T-helper 2 cell treated with Interferon-gamma antibody and Interleukin-4, amounts not matched to agents 5 μg/mL and 100 μg/mL, for 36 hours (primary cell): ENCODE results near the gene LRMDA.

Experiments used
- DNase-seq: peaks from one replicate; pipeline ENCODE4 v3.0.0; 2021; ENCODE audit warnings: low spot score
- H3K27ac Mint-ChIP-seq: one replicate; pipeline ENCODE4 v1.8.0; 2021; ENCODE audit warnings: mild to moderate bottlenecking, mixed read lengths
- H3K27me3 Mint-ChIP-seq: one replicate; pipeline ENCODE4 v1.8.0; 2021; ENCODE audit warnings: low read depth, mixed read lengths
- H3K36me3 Mint-ChIP-seq: one replicate; pipeline ENCODE4 v1.8.0; 2021; ENCODE audit warnings: low read depth, mixed read lengths
- H3K4me1 Mint-ChIP-seq: one replicate; pipeline ENCODE4 v1.8.0; 2021; ENCODE audit warnings: low read depth, mixed read lengths
- H3K4me3 Mint-ChIP-seq: one replicate; pipeline ENCODE4 v1.8.0; 2022; ENCODE audit warnings: mild to moderate bottlenecking, moderate library complexity, mixed read lengths
- H3K9me3 Mint-ChIP-seq: one replicate; pipeline ENCODE4 v1.8.0; 2021; ENCODE audit warnings: mixed read lengths

The LRMDA gene

GRCh38 chr10:76230921-76231285, 799.5 kb downstream of the LRMDA start:
- Mint-ChIP-seq H3K4me3 (no peak overlapping the region), H3K27ac (no peak overlapping the region), H3K4me1 (no peaks in the 10 kb centered on the region), H3K36me3 (no peaks in the 10 kb centered on the region), H3K9me3 (peaks cover 2% of the 10 kb centered on the region), H3K27me3 (no peaks in the 10 kb centered on the region)
- DNase-seq = no peak

GRCh38 chr10:76231286-76231934, 800.0 kb downstream of the LRMDA start:
- no peak for DNase-seq
- H3K27ac Mint-ChIP-seq = no peak overlapping the region

GRCh38 chr10:76234499-76235226, 803.2 kb downstream of the LRMDA start:
- Mint-ChIP-seq H3K4me3 (no peak overlapping the region), H3K9me3 (no peaks in the 10 kb centered on the region), H3K27ac (no peak overlapping the region), H3K4me1 (no peaks in the 10 kb centered on the region), H3K36me3 (no peaks in the 10 kb centered on the region), H3K27me3 (no peaks in the 10 kb centered on the region)
- DNase-seq = no peak

More at GRCh38 chr10:76231286-76231934, 800.0 kb downstream of the LRMDA start:
- Mint-ChIP-seq H3K27me3 (no peaks in the 10 kb centered on the region), H3K9me3 (no peaks in the 10 kb centered on the region), H3K4me3 (no peak overlapping the region), H3K4me1 (no peaks in the 10 kb centered on the region), H3K36me3 (no peaks in the 10 kb centered on the region)

- DNase-seq = no peak
- H3K4me3 Mint-ChIP-seq = no peak overlapping the region
- H3K27me3 Mint-ChIP-seq = no peaks in the 10 kb centered on the region
- no peaks in the 10 kb centered on the region for H3K9me3 Mint-ChIP-seq
- H3K4me1 Mint-ChIP-seq = no peaks in the 10 kb centered on the region
- no peaks in the 10 kb centered on the region for H3K36me3 Mint-ChIP-seq
- H3K27ac Mint-ChIP-seq = no peak overlapping the region
Measured at GRCh38 chr10:76236356-76236755, 804.9 kb downstream of the LRMDA start.

GRCh38 chr10:76242956-76243355, 811.5 kb downstream of the LRMDA start:
- H3K4me1 Mint-ChIP-seq = no peaks in the 10 kb centered on the region
- H3K27ac Mint-ChIP-seq = no peak overlapping the region
- H3K36me3 Mint-ChIP-seq = no peaks in the 10 kb centered on the region
- no peaks in the 10 kb centered on the region for H3K27me3 Mint-ChIP-seq
- DNase-seq = no peak
- no peaks in the 10 kb centered on the region for H3K9me3 Mint-ChIP-seq
- no peak overlapping the region for H3K4me3 Mint-ChIP-seq

- Mint-ChIP-seq H3K27me3 (no peaks in the 10 kb centered on the region), H3K27ac (no peak overlapping the region), H3K36me3 (no peaks in the 10 kb centered on the region), H3K9me3 (no peaks in the 10 kb centered on the region), H3K4me1 (no peaks in the 10 kb centered on the region), H3K4me3 (no peak overlapping the region)
- DNase-seq = no peak
Measured at GRCh38 chr10:76244061-76244686, 812.8 kb downstream of the LRMDA start.

GRCh38 chr10:76245951-76246495, 814.6 kb downstream of the LRMDA start:
- no peaks in the 10 kb centered on the region for H3K4me1 Mint-ChIP-seq
- no peak for DNase-seq
- H3K27me3 Mint-ChIP-seq = no peaks in the 10 kb centered on the region

GRCh38 chr10:76248649-76249200, 817.3 kb downstream of the LRMDA start:
- no peaks in the 10 kb centered on the region for H3K4me1 Mint-ChIP-seq
- no peaks in the 10 kb centered on the region for H3K36me3 Mint-ChIP-seq
- no peak for DNase-seq
- no peaks in the 10 kb centered on the region for H3K27me3 Mint-ChIP-seq
- H3K4me3 Mint-ChIP-seq = no peak overlapping the region
- H3K9me3 Mint-ChIP-seq = no peaks in the 10 kb centered on the region
- H3K27ac Mint-ChIP-seq = no peak overlapping the region

More at GRCh38 chr10:76245951-76246495, 814.6 kb downstream of the LRMDA start:
- H3K4me3 Mint-ChIP-seq = no peak overlapping the region
- no peaks in the 10 kb centered on the region for H3K36me3 Mint-ChIP-seq
- no peak overlapping the region for H3K27ac Mint-ChIP-seq
- H3K9me3 Mint-ChIP-seq = no peaks in the 10 kb centered on the region

GRCh38 chr10:76251841-76252671, 820.6 kb downstream of the LRMDA start:
- Mint-ChIP-seq H3K27me3 (no peaks in the 10 kb centered on the region), H3K27ac (no peak overlapping the region), H3K9me3 (no peaks in the 10 kb centered on the region), H3K4me3 (no peak overlapping the region), H3K36me3 (no peaks in the 10 kb centered on the region), H3K4me1 (no peaks in the 10 kb centered on the region)
- no peak for DNase-seq

GRCh38 chr10:76252733-76253132, 821.3 kb downstream of the LRMDA start:
- Mint-ChIP-seq H3K27me3 (no peaks in the 10 kb centered on the region), H3K4me3 (no peak overlapping the region), H3K36me3 (no peaks in the 10 kb centered on the region), H3K4me1 (no peaks in the 10 kb centered on the region), H3K27ac (no peak overlapping the region), H3K9me3 (no peaks in the 10 kb centered on the region)
- no peak for DNase-seq

GRCh38 chr10:76255241-76255640, 823.8 kb downstream of the LRMDA start:
- no peaks in the 10 kb centered on the region for H3K36me3 Mint-ChIP-seq
- no peak overlapping the region for H3K27ac Mint-ChIP-seq
- H3K4me3 Mint-ChIP-seq = no peak overlapping the region
- H3K4me1 Mint-ChIP-seq = no peaks in the 10 kb centered on the region
- no peak for DNase-seq
- peaks cover 13% of the 10 kb centered on the region for H3K9me3 Mint-ChIP-seq
- no peaks in the 10 kb centered on the region for H3K27me3 Mint-ChIP-seq

- no peaks in the 10 kb centered on the region for H3K27me3 Mint-ChIP-seq
- no peaks in the 10 kb centered on the region for H3K4me1 Mint-ChIP-seq
- DNase-seq = no peak
- no peak overlapping the region for H3K27ac Mint-ChIP-seq
- no peak overlapping the region for H3K4me3 Mint-ChIP-seq
- no peaks in the 10 kb centered on the region for H3K36me3 Mint-ChIP-seq
- peaks cover 24% of the 10 kb centered on the region for H3K9me3 Mint-ChIP-seq
Measured at GRCh38 chr10:76257816-76258215, 826.4 kb downstream of the LRMDA start.

- H3K9me3 Mint-ChIP-seq = peaks cover 17% of the 10 kb centered on the region
Measured at GRCh38 chr10:76265441-76266113, 834.2 kb downstream of the LRMDA start.

More at GRCh38 chr10:76265441-76266113, 834.2 kb downstream of the LRMDA start:
- no peak overlapping the region for H3K27ac Mint-ChIP-seq
- H3K4me3 Mint-ChIP-seq = no peak overlapping the region
- H3K27me3 Mint-ChIP-seq = no peaks in the 10 kb centered on the region
- H3K4me1 Mint-ChIP-seq = no peaks in the 10 kb centered on the region
- H3K36me3 Mint-ChIP-seq = no peaks in the 10 kb centered on the region
- DNase-seq = no peak
